GM12878 (cell line): Measurements from ENCODE around the gene PAX2. TPM values are rescaled to one million over a fixed set of nuclear protein-coding genes. Genes with fewer than 3 reads are reported as not detected.

ENCODE experiments used
- ATAC-seq: fragments of 200-7000 bp; cut with Tn5 transposase; 3 replicates; pipeline ENCODE4 v1.9.1; 2020; ENCODE audit warnings: mild to moderate bottlenecking, moderate library complexity
- BruUV-seq: library from RNA; stranded (reverse); fragments of 400-500 nt; replicated peaks from 2 replicates; lab custom pipeline; 2021; lab: Mats Ljungman, UMichigan
- CTCF ChIA-PET: fragments of 300-600 bp; sonication (Branson Sonifier 250); formaldehyde crosslinking; extraction: SDS; loops from one replicate; lab custom pipeline; 2021; ENCODE audit warnings: inconsistent platforms; lab: Yijun Ruan, JAX
- POLR2A ChIA-PET: fragments of 350-600 bp; formaldehyde crosslinking; extraction: SDS; loops from one replicate; lab custom pipeline; 2021; ENCODE audit warnings: inconsistent platforms; lab: Charles Lee
- RAD21 ChIA-PET: fragments of 300-600 bp; sonication (Branson Sonifier 250); formaldehyde crosslinking; loops from one replicate; lab custom pipeline; 2023; ENCODE audit warnings: antibody characterized with exemption; ENCODE audit not compliant: unreplicated experiment; lab: Charles Lee
- SMC1A ChIA-PET: fragments of 300-600 bp; sonication (Branson Sonifier 250); formaldehyde crosslinking; loops from one replicate; lab custom pipeline; 2023; ENCODE audit not compliant: unreplicated experiment, uncharacterized antibody; lab: Charles Lee
- DNase-seq: peaks from one replicate; pipeline ENCODE4 v3.0.0-alpha.2; 2011; ENCODE audit warnings: low read depth, low spot score
- FAIRE-seq: peaks from 3 replicates; lab custom pipeline; 2011; peaks lifted over from hg19 to GRCh38; lab: Jason Lieb, UNC
- H2AFZ ChIP-seq: 2 replicates; pipeline ENCODE4 v1.6.0; 2011; ENCODE audit warnings: low read depth, low read length, control low read depth; ENCODE audit not compliant: control insufficient read depth
- H3K27ac ChIP-seq: 2 replicates; pipeline ENCODE4 v1.5.1; 2011; ENCODE audit warnings: control low read depth; ENCODE audit not compliant: control insufficient read depth, insufficient read depth
- H3K27me3 ChIP-seq, 2 experiments: replicated peaks in 1 of 2; 2 replicates each; pipeline versions ENCODE4 v1.6.0 to v1.6.1; 2011; ENCODE audit warnings: low read length in 1 of 2; ENCODE audit not compliant: control insufficient read depth in 2 of 2, insufficient read depth in 2 of 2
- H3K36me3 ChIP-seq, 2 experiments: 2 replicates each; pipeline ENCODE4 v1.5.1; 2011; ENCODE audit warnings: low read length in 1 of 2; ENCODE audit not compliant: control insufficient read depth in 2 of 2, insufficient read depth in 2 of 2
- H3K4me1 ChIP-seq: 2 replicates; pipeline ENCODE4 v1.6.1; 2011; ENCODE audit warnings: mild to moderate bottlenecking, low read length, moderate library complexity, mixed read lengths; ENCODE audit not compliant: control insufficient read depth, insufficient read depth
- H3K4me2 ChIP-seq: 2 replicates; pipeline ENCODE4 v1.6.0; 2011; ENCODE audit warnings: control low read depth; ENCODE audit not compliant: control insufficient read depth, insufficient read depth
- H3K4me3 ChIP-seq: fragments of 200-600 bp; sonication (generic); 2 replicates; pipeline ENCODE4 v1.5.1; 2016
- H3K79me2 ChIP-seq: 2 replicates; pipeline ENCODE4 v1.6.0; 2011; ENCODE audit warnings: low read length; ENCODE audit not compliant: control insufficient read depth, insufficient read depth
- H3K9ac ChIP-seq: 2 replicates; pipeline ENCODE4 v1.8.0; 2011; ENCODE audit warnings: low read length, control low read depth, mixed read lengths; ENCODE audit not compliant: control insufficient read depth, insufficient read depth
- H3K9me3 ChIP-seq: replicated peaks from 3 replicates; pipeline ENCODE4 v1.5.1; 2011; ENCODE audit warnings: mild to moderate bottlenecking, low read length; ENCODE audit not compliant: control insufficient read depth, insufficient read depth
- H4K20me1 ChIP-seq: 2 replicates; pipeline ENCODE4 v1.6.0; 2011; ENCODE audit not compliant: control insufficient read depth, insufficient read depth
- BACH1 ChIP-seq: fragments of 450-650 bp; IDR thresholded peaks from 2 replicates; pipeline ENCODE4 v1.6.1; 2017; ENCODE audit warnings: mild to moderate bottlenecking, borderline replicate concordance
- CEBPB ChIP-seq, 2 experiments: fragments of 150-350 bp in 1 of 2; IDR thresholded peaks; 2 replicates each; pipeline ENCODE4 v1.6.1; 2012 to 2014; ENCODE audit warnings: low read depth in 2 of 2, low read length in 2 of 2, borderline replicate concordance in 1 of 2, inconsistent platforms in 1 of 2
- ESRRA ChIP-seq: IDR thresholded peaks from 2 replicates; pipeline ENCODE4 v1.6.1; 2012; ENCODE audit warnings: mild to moderate bottlenecking, low read length, improper control_type of control experiment
- MTA3 ChIP-seq: IDR thresholded peaks from 2 replicates; pipeline ENCODE4 v1.6.1; 2012; ENCODE audit warnings: low read length, inconsistent platforms, borderline replicate concordance
- NFXL1 ChIP-seq: fragments of 450-650 bp; IDR thresholded peaks from 2 replicates; pipeline ENCODE4 v1.6.1; 2017; ENCODE audit warnings: antibody characterized with exemption, mild to moderate bottlenecking, borderline replicate concordance
- NRF1 ChIP-seq: conservative IDR thresholded peaks from 2 replicates; pipeline ENCODE4 v1.6.1; 2011; ENCODE audit warnings: mild to moderate bottlenecking, low read depth, low read length, improper control_type of control experiment
- REST ChIP-seq: IDR thresholded peaks from 2 replicates; pipeline ENCODE4 v1.6.1; 2012; ENCODE audit warnings: mild to moderate bottlenecking, low read depth, low read length
- YY1 ChIP-seq: IDR thresholded peaks from 2 replicates; pipeline ENCODE4 v1.6.1; 2011; ENCODE audit warnings: low read depth, mild to moderate bottlenecking, low read length
- ZBTB4 ChIP-seq: fragments of 450-650 bp; formaldehyde crosslinking; IDR thresholded peaks from 2 replicates; pipeline ENCODE4 v1.4.0; 2022; ENCODE audit warnings: mild to moderate bottlenecking, moderate library complexity
- WGBS: methylation state at CpG from one replicate; pipeline ENCODE4 v1.1.6; 2016; ENCODE audit warnings: low lambda C conversion rate; ENCODE audit not compliant: insufficient replicate concordance, insufficient coverage; ENCODE audit errors: missing lambda C conversion rate; 5-methylcytosine and 5-hydroxymethylcytosine counted together
- in situ Hi-C: fragments of 300-500 bp; cut with MboI; formaldehyde crosslinking; loops from 9 replicates; pipeline ENCODE4 v1.14.3; 2018; ENCODE audit warnings: mixed read lengths
- intact Hi-C: fragments of 100-400 bp; cut with micrococcal nuclease; formaldehyde crosslinking; loops from one replicate; pipeline ENCODE4 v1.14.2; 2022; ENCODE audit not compliant: unreplicated experiment
- polyA plus RNA-seq, 11 experiments: library from polyadenylated mRNA; depleted of rRNA in 4 of 11; unstranded in 6 of 11; stranded (reverse) in 5 of 11; fragments of >200 nt; fragmentation: Nextera tagmentation in 4 of 11; fragmentation: Illumina TruSeq in 1 of 11; extraction: Ambion mirVana in 4 of 11; extraction: Trizol in 1 of 11; gene quantifications; 1 replicate in 1 of 11; 2 replicates in 10 of 11; pipeline versions ENCODE4 v1.2.1 to v1.2.3, GENCODE V29; 2011 to 2016; ENCODE audit warnings: inconsistent platforms in 2 of 11, missing spikeins in 2 of 11, low read depth in 1 of 11
- total RNA-seq, 4 experiments: library from RNA; depleted of rRNA in 3 of 4; stranded (reverse); fragments of >200 nt in 3 of 4; fragmentation: Illumina TruSeq in 1 of 4; extraction: Trizol in 1 of 4; gene quantifications; 2 replicates each; pipeline versions ENCODE4 v1.2.1 to v1.2.3, GENCODE V29; 2013 to 2021

The PAX2 gene
- total and polyA plus RNA-seq, 10 of the 15 experiments (the other 5 are each of a cell fraction or from before 2014, with no cell fraction given) = not detected

GRCh38 chr10:100814751-100815474, 69.5 kb downstream of the PAX2 start:
- Histone ChIP-seq H2AFZ (no peak overlapping the region), H3K4me3 (no peak overlapping the region), H3K9ac (no peak overlapping the region), H4K20me1 (no peaks in the 10 kb centered on the region), H3K4me2 (no peak overlapping the region), H3K79me2 (no peaks in the 10 kb centered on the region), H3K9me3 (no peaks in the 10 kb centered on the region), H3K36me3 (no peaks in the 10 kb centered on the region), H3K27me3 (peaks cover 4 to 7% of the 10 kb centered on the region in 2 experiments; a peak in 2 of 4 replicates), H3K4me1 (no peaks in the 10 kb centered on the region), H3K27ac (no peak overlapping the region)
- TF ChIP-seq MTA3 (no peak), NRF1 (no peak), ESRRA (no peak), REST (no peak), BACH1 (no peak), YY1 (no peak), CEBPB (IDR thresholded peaks at IDR 0.05; ENCODE audit: borderline replicate concordance in 1 of 2, low read depth in 2 of 2, low read length in 2 of 2) (no peak), NFXL1 (no peak), ZBTB4 (no peak)
- POLR2A ChIA-PET = interaction anchor here (0.6 to 0.9 kb wide), 2 partner anchors 13 to 295 kb away, joined by 3 to 4 read pairs; no protein-coding TSS in a partner anchor
- SMC1A ChIA-PET = interaction anchor here (1.5 kb wide), 1 partner anchor 19 kb away, joined by 3 read pairs; no protein-coding TSS in a partner anchor
- no peak for ATAC-seq
- RAD21 ChIA-PET = no interaction called here
- intact Hi-C loops = no loop called here
- DNase-seq = no peak
- BruUV-seq = no TSS peak
- 0% methylated on average over 3 of the region's 3 CpGs for WGBS
- CTCF ChIA-PET = no interaction called here
- FAIRE-seq = no peak
- in situ Hi-C loops = no loop called here
